Right lobe of liver (tissue), 6 donors: ENCODE data around the gene GPC6. TPM values are rescaled to one million over a fixed set of nuclear protein-coding genes. Genes with fewer than 3 reads are reported as not detected.

Experiments
- ATAC-seq, 4 donors: fragments of 200-7000 bp; cut with Tn5 transposase; one replicate each; pipeline ENCODE4 v1.9.1; 2020; ENCODE audit warnings: mild to moderate bottlenecking in 4 of 4, moderate library complexity in 4 of 4
- DNase-seq, 3 donors: peaks; one replicate each; pipeline ENCODE4 v3.0.0-alpha.2; 2020
- H3K27ac ChIP-seq, 3 donors: fragments of 200-600 bp; one replicate each; pipeline ENCODE4 v1.8.0; 2022
- H3K27me3 ChIP-seq, 2 donors: fragments of 200-600 bp; one replicate each; pipeline ENCODE4 v1.8.0; 2022
- H3K36me3 ChIP-seq, 4 donors: fragments of 200-600 bp; sonication (generic) in 1 of 4; one replicate each; pipeline versions ENCODE4 v1.5.1 to v1.8.0; 2017 to 2022; ENCODE audit warnings: control low read depth in 1 of 4
- H3K4me1 ChIP-seq, 4 donors: fragments of 200-600 bp; sonication (generic) in 1 of 4; one replicate each; pipeline versions ENCODE4 v1.5.1 to v1.8.0; 2017 to 2022; ENCODE audit warnings: control low read depth in 1 of 4
- H3K4me3 ChIP-seq, 3 donors: fragments of 200-600 bp; one replicate each; pipeline ENCODE4 v1.8.0; 2022
- H3K9me3 ChIP-seq, 4 donors: fragments of 200-600 bp; sonication (generic) in 1 of 4; one replicate each; pipeline versions ENCODE4 v1.5.1 to v1.8.0; 2017 to 2022; ENCODE audit warnings: control low read depth in 1 of 4
- CTCF ChIP-seq, 4 donors: fragments of 200-600 bp in 3 of 4; fragments of 450-650 bp in 1 of 4; IDR thresholded peaks; one replicate each; pipeline versions ENCODE4 v1.5.1 to v1.8.0; 2016 to 2022; ENCODE audit warnings: antibody characterized with exemption in 4 of 4, mild to moderate bottlenecking in 2 of 4
- POLR2A ChIP-seq: fragments of 450-650 bp; IDR thresholded peaks from one replicate; pipeline ENCODE4 v1.6.1; 2017; ENCODE audit warnings: antibody characterized with exemption, mild to moderate bottlenecking
- WGBS: methylation state at CpG from one replicate; pipeline ENCODE4 v1.1.6; 2018; ENCODE audit warnings: low coverage, low lambda C conversion rate; ENCODE audit not compliant: insufficient coverage; ENCODE audit errors: missing lambda C conversion rate; 5-methylcytosine and 5-hydroxymethylcytosine counted together
- intact Hi-C, 2 donors: fragments of 100-400 bp; cut with DNase I; formaldehyde crosslinking; loops; one replicate each; pipeline versions ENCODE4 v1.11.2 to v1.14.1; 2022
- total RNA-seq, 6 experiments: library from RNA; depleted of rRNA in 2 of 6; stranded (reverse); fragments of >200 nt in 2 of 6; fragmentation: NEBNext Ultra II Directional in 3 of 6; extraction: Animal tissue kit (Norgen Biotek cat#: 25700) in 3 of 6; gene quantifications; one replicate each; pipeline versions ENCODE4 v1.1.0 to v1.2.4, GENCODE V29; 2016 to 2023
- donor health status: DM: no; HTN: yes; CAD: no.
- donor health status: DM: no; HTN: no; CAD: no.
- donor health status: DM: no; HTN: no; CAD: no.
- donor health status: DM: no; HTN: yes; CAD: no.
- donor health status: DM: no; HTN: yes; CAD: no.

Gene GPC6
- total RNA-seq, 6 experiments from 2014 or later, result 18.6 to 30.1 (median 20.2) TPM

GRCh38 chr13:93800342-93800741, 573.7 kb downstream of the GPC6 start:
- Histone ChIP-seq H3K4me3 (no peak overlapping the region), H3K27me3 (no peaks in the 10 kb centered on the region), H3K4me1 (no peaks in the 10 kb centered on the region), H3K9me3 (no peaks in the 10 kb centered on the region), H3K27ac (no peak overlapping the region), H3K36me3 (no peaks in the 10 kb centered on the region)
- ATAC-seq (peak; percentile 29 to 83 (median 78)), DNase-seq (no peak)
- intact Hi-C loops, result no loop called here
- TF ChIP-seq POLR2A (no peak), CTCF (IDR thresholded peaks at IDR 0.05) (no peak)
- WGBS, result 23% methylated on average over 3 of the region's 3 CpGs

GRCh38 chr13:93805736-93806135, 579.1 kb downstream of the GPC6 start:
- intact Hi-C loops, result no loop called here
- H3K4me3 ChIP-seq, result no peak overlapping the region

GRCh38 chr13:93806861-93807260, 580.3 kb downstream of the GPC6 start:
- no peak for DNase-seq
- WGBS, result 50% methylated on average over 1 of the region's 1 CpG
- Histone ChIP-seq H3K36me3 (no peaks in the 10 kb centered on the region), H3K27me3 (no peaks in the 10 kb centered on the region), H3K27ac (no peak overlapping the region), H3K9me3 (no peaks in the 10 kb centered on the region), H3K4me3 (no peak overlapping the region), H3K4me1 (no peaks in the 10 kb centered on the region)
- intact Hi-C loops, result no loop called here
- TF ChIP-seq CTCF (IDR thresholded peaks at IDR 0.05) (no peak), POLR2A (no peak)
- ATAC-seq, result no peak

More at GRCh38 chr13:93805736-93806135, 579.1 kb downstream of the GPC6 start:
- Histone ChIP-seq H3K36me3 (no peaks in the 10 kb centered on the region), H3K9me3 (no peaks in the 10 kb centered on the region), H3K27me3 (no peaks in the 10 kb centered on the region), H3K4me1 (no peaks in the 10 kb centered on the region), H3K27ac (no peak overlapping the region)
- ATAC-seq (no peak), DNase-seq (no peak)
- WGBS, result 43% methylated on average over 2 of the region's 2 CpGs
- TF ChIP-seq POLR2A (no peak), CTCF (IDR thresholded peaks at IDR 0.05) (no peak)

- H3K27ac ChIP-seq, result no peak overlapping the region
- WGBS, result 48% methylated on average over 4 of the region's 4 CpGs
- ATAC-seq (no peak), DNase-seq (no peak)
- no peaks in the 10 kb centered on the region for H3K27me3 ChIP-seq
- intact Hi-C loops, result no loop called here
- no peak overlapping the region for H3K4me3 ChIP-seq
- no peaks in the 10 kb centered on the region for H3K36me3 ChIP-seq
- no peaks in the 10 kb centered on the region for H3K4me1 ChIP-seq
- H3K9me3 ChIP-seq, result no peaks in the 10 kb centered on the region
- no peak for TF ChIP-seq CTCF (IDR thresholded peaks at IDR 0.05)
These were observed 583.7 kb downstream of the GPC6 start for GRCh38 chr13:93810264-93810663.
